Astrocyte of the cerebellum (primary cell): ENCODE results near the gene TMEM222.

Experiments used
- DNase-seq: peaks from one replicate; pipeline ENCODE4 v3.0.0-alpha.2; 2011; ENCODE audit warnings: low read depth
- H3K4me3 ChIP-seq: 2 replicates; pipeline ENCODE4 v1.5.1; 2011; ENCODE audit warnings: mild to moderate bottlenecking, low read depth, low read length, moderate library complexity
- CTCF ChIP-seq: IDR thresholded peaks from 2 replicates; pipeline ENCODE4 v1.5.1; 2012; ENCODE audit warnings: low read length, low read depth, moderate library complexity, mild to moderate bottlenecking; ENCODE audit errors: missing control alignments
- in situ Hi-C: cut with HindIII; loops from 2 replicates; pipeline ENCODE4 v1.10.0; 2017; ENCODE audit warnings: low sequenced_read_pairs

Gene TMEM222

GRCh38 chr1:27331426-27331825 is 9.5 kb downstream of the TMEM222 start:
- H3K4me3 ChIP-seq, result no peak overlapping the region
- TF ChIP-seq CTCF, result no peak
- no peak for DNase-seq
- in situ Hi-C loops, result no loop called here

- no peak overlapping the region for H3K4me3 ChIP-seq
- no peak for TF ChIP-seq CTCF
- DNase-seq, result no peak
- in situ Hi-C loops, result no loop called here
These were observed 10.0 kb downstream of the TMEM222 start for GRCh38 chr1:27331922-27332321.

GRCh38 chr1:27332536-27333281 is 10.7 kb downstream of the TMEM222 start:
- no peak for DNase-seq
- in situ Hi-C loops, result no loop called here
- TF ChIP-seq CTCF, result peak; percentile 89

GRCh38 chr1:27333717-27334279 is 11.8 kb downstream of the TMEM222 start:
- in situ Hi-C loops, result no loop called here
- H3K4me3 ChIP-seq, result no peak overlapping the region
- DNase-seq, result no peak
- TF ChIP-seq CTCF, result no peak

More at GRCh38 chr1:27332536-27333281, 10.7 kb downstream of the TMEM222 start:
- H3K4me3 ChIP-seq, result no peak overlapping the region

- TF ChIP-seq CTCF, result no peak
- no peak for DNase-seq
- H3K4me3 ChIP-seq, result no peak overlapping the region
- in situ Hi-C loops, result no loop called here
These were observed 13.8 kb downstream of the TMEM222 start for GRCh38 chr1:27335506-27336422.

GRCh38 chr1:27336756-27337155 is 14.8 kb downstream of the TMEM222 start:
- H3K4me3 ChIP-seq, result no peak overlapping the region
- DNase-seq, result no peak
- in situ Hi-C loops, result no loop called here
- TF ChIP-seq CTCF, result no peak
